NB4 (cell line): ENCODE results near the gene BTG4.

Experiments used
- MYC ChIP-seq: IDR thresholded peaks from 2 replicates; pipeline ENCODE4 v1.6.1; 2011; ENCODE audit warnings: low read depth, low read length
- POLR2A ChIP-seq: IDR thresholded peaks from 2 replicates; pipeline ENCODE4 v1.6.1; 2011; ENCODE audit warnings: mild to moderate bottlenecking; ENCODE audit not compliant: insufficient read length; ENCODE audit errors: extremely low read depth
- TF ChIP-seq, protein P1 (sequence below): IDR thresholded peaks from one replicate; pipeline ENCODE4 v1.5.1; 2012; ENCODE audit warnings: low read depth, low read length
- TF ChIP-seq, protein P2 (sequence below): IDR thresholded peaks from 2 replicates; pipeline ENCODE4 v1.6.1; 2011; ENCODE audit warnings: low read depth, low read length

DNA sequence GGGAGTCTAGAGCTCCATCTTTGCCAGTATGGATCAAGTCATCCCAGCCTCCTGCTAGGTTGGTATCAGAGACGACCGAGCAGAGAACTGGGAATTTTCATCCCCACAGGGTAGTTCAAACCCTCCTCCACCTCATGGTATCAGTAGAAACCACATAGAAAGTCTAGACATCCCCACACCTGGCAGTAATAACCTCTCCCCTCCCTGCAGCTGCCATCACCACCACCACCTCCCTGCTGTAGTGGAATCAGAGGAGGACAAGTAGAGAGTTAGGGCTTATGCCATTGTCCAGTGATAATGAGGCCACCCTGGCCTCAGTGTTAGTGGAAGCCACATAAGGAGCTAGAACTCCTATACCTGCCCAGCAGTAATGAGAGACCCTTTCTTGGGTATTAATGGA, 34.3 kb downstream of the BTG4 start:
- TF ChIP-seq, protein P1, sequence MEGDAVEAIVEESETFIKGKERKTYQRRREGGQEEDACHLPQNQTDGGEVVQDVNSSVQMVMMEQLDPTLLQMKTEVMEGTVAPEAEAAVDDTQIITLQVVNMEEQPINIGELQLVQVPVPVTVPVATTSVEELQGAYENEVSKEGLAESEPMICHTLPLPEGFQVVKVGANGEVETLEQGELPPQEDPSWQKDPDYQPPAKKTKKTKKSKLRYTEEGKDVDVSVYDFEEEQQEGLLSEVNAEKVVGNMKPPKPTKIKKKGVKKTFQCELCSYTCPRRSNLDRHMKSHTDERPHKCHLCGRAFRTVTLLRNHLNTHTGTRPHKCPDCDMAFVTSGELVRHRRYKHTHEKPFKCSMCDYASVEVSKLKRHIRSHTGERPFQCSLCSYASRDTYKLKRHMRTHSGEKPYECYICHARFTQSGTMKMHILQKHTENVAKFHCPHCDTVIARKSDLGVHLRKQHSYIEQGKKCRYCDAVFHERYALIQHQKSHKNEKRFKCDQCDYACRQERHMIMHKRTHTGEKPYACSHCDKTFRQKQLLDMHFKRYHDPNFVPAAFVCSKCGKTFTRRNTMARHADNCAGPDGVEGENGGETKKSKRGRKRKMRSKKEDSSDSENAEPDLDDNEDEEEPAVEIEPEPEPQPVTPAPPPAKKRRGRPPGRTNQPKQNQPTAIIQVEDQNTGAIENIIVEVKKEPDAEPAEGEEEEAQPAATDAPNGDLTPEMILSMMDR: no peak
- no peak for TF ChIP-seq POLR2A
- TF ChIP-seq, protein P2, sequence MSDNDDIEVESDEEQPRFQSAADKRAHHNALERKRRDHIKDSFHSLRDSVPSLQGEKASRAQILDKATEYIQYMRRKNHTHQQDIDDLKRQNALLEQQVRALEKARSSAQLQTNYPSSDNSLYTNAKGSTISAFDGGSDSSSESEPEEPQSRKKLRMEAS: no peak
- no peak for TF ChIP-seq MYC
